GM12865 (cell line): ENCODE measurements around the gene KRABD2.
"Not testable (repeated sequence)": the region's sequence is repeated elsewhere in the genome, so short reads cannot be mapped to it uniquely, and the experiment has no call there.

ENCODE experiments used
- DNase-seq: peaks from one replicate; pipeline ENCODE4 v3.0.0; 2010; ENCODE audit warnings: low read depth
- H3K4me3 ChIP-seq: 2 replicates; pipeline ENCODE4 v1.5.1; 2011; ENCODE audit warnings: mild to moderate bottlenecking, low read depth, low read length, control low read depth
- TF ChIP-seq, protein P1 (sequence below): IDR thresholded peaks from 2 replicates; pipeline ENCODE4 v1.5.1; 2011; ENCODE audit warnings: low read length, control low read depth, low read depth, inconsistent platforms; ENCODE audit not compliant: insufficient read depth; ENCODE audit errors: missing control alignments

Gene KRABD2

GRCh38 chr17:8405499-8406016 lies 29.1 kb upstream of the KRABD2 start:
- TF ChIP-seq, protein P1, sequence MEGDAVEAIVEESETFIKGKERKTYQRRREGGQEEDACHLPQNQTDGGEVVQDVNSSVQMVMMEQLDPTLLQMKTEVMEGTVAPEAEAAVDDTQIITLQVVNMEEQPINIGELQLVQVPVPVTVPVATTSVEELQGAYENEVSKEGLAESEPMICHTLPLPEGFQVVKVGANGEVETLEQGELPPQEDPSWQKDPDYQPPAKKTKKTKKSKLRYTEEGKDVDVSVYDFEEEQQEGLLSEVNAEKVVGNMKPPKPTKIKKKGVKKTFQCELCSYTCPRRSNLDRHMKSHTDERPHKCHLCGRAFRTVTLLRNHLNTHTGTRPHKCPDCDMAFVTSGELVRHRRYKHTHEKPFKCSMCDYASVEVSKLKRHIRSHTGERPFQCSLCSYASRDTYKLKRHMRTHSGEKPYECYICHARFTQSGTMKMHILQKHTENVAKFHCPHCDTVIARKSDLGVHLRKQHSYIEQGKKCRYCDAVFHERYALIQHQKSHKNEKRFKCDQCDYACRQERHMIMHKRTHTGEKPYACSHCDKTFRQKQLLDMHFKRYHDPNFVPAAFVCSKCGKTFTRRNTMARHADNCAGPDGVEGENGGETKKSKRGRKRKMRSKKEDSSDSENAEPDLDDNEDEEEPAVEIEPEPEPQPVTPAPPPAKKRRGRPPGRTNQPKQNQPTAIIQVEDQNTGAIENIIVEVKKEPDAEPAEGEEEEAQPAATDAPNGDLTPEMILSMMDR = no peak
- no peak for DNase-seq
- H3K4me3 ChIP-seq = no peak overlapping the region

DNA sequence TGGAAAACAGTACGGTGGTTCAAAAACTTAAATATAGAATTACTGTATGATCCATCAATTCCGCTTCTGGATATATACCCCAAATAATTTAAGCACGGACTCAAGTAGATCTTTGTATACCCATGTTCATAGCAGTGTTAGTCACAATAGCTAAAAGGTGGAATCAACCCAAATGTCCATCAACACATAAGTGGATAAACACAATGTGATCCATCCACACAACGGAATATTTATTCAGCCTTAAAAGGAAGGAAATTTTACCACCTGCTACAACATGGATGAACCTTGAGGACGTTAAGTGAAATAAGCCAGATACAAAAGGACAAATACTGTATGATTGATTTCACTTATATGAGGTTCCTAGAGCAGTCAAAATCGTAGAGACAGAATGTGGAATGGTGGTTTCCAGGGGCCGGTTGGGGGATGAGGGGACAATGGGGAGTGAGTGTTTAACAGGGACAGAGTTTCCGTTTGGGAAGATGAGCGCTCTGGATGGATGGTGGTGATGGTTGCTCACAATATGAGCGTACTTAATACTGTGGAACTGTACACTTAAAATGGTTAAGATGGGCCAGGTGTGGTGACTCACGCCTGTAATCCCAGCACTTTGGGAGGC lies 26.5 kb upstream of the KRABD2 start:
- no peak overlapping the region for H3K4me3 ChIP-seq
- no peak for DNase-seq
- TF ChIP-seq, protein P1 = no peak

DNA sequence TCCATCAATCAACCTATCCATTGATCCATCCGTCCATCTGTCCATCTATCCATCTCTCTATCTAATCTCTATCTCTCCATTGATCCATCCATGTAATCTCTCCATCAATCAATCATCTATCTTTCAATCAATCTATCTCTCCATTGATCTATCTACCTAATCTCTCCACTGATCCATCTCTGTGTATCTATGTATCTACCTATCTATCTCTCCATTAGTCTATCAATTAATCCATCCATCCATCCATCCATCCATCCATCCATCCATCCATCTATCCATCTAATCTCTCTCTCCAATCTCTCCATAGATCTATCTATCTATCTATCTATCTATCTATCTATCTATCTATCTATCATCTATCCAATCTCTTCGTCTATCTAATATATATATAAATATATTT lies 24.6 kb upstream of the KRABD2 start:
- TF ChIP-seq, protein P1 = no peak

GRCh38 chr17:8398980-8399379 lies 22.5 kb upstream of the KRABD2 start:
- DNase-seq = no peak
- no peak overlapping the region for H3K4me3 ChIP-seq
- TF ChIP-seq, protein P1 = no peak

More for the DNA sequence above, 24.6 kb upstream of the KRABD2 start:
- DNase-seq = no peak
- H3K4me3 ChIP-seq = no peak overlapping the region

- TF ChIP-seq, protein P1 = no peak
- no peak for DNase-seq
- H3K4me3 ChIP-seq = no peak within 1 kb of the TSS
These were observed 21.1 kb upstream of the KRABD2 start, which contains the start of gene RNF222 for GRCh38 chr17:8397636-8398035. TSS of gene RNF222 (minus strand) at chr17:8397827. CDS start at chr17:8393461, 4,366 bp downstream.

- not testable (repeated sequence) for DNase-seq
These were observed 18.0 kb upstream of the KRABD2 start for GRCh38 chr17:8394497-8394896.

DNA sequence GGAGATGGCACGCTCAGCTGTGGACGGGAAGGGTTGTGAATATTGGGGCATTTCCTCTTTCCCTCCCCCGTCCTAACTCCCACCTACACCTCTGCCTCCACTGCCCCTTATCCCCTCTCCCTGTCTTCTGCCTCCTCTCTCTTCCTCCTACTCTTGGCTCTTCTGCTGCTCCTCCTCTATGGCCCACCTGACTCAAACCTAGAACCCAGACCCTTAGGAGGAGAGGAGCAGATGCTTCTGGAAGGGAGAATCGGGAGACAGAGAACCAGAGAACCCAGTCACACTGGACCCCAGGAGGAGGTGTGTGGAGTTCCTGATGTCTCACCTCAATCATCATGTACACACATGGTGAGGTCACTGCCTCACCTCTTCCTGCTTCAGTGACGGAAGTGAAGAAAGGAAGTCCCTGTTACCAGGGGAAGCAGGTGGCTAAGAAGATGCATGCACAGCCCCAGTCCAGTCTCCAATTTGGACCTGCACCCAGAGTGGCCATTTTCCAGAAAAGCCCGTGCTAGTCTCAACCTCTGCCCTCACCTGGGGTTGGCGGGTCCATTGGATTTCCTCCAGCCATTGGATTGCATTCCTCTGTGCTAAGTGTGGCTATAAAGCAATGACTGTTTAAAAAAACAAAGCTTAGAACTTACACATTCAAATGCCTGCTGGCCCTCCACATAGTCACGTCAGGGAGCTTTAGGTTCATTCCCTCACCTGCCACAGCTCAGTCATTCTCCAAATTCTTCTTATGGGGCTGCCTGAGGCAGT lies 17.1 kb upstream of the KRABD2 start:
- H3K4me3 ChIP-seq = no peak overlapping the region
- DNase-seq = peak; percentile 27
- TF ChIP-seq, protein P1 = no peak

More at GRCh38 chr17:8394497-8394896, 18.0 kb upstream of the KRABD2 start:
- not testable (repeated sequence) for H3K4me3 ChIP-seq
